ENCODE data around the gene CASQ1.

Gene CASQ1

DNA sequence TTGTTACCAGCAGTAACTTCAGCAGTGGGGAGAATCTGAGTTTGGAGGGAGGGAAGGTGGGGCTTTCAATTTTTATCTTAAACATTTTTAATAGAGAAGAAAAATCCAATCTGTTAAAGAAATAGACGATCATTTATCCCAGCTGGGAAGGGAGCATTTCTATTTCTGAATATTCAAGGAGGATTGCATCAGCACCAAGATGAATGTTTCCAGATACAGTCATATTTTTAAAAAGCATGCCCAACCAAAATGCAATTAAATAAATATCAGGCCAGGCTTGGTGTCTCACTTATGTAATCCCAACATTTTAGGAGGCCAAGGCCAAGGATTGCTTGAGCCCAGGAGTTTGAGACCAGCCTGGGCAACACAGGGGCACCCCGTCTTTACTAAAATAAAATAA, 40.7 kb upstream of the CASQ1 start:
- TF ChIP-seq, protein P1, sequence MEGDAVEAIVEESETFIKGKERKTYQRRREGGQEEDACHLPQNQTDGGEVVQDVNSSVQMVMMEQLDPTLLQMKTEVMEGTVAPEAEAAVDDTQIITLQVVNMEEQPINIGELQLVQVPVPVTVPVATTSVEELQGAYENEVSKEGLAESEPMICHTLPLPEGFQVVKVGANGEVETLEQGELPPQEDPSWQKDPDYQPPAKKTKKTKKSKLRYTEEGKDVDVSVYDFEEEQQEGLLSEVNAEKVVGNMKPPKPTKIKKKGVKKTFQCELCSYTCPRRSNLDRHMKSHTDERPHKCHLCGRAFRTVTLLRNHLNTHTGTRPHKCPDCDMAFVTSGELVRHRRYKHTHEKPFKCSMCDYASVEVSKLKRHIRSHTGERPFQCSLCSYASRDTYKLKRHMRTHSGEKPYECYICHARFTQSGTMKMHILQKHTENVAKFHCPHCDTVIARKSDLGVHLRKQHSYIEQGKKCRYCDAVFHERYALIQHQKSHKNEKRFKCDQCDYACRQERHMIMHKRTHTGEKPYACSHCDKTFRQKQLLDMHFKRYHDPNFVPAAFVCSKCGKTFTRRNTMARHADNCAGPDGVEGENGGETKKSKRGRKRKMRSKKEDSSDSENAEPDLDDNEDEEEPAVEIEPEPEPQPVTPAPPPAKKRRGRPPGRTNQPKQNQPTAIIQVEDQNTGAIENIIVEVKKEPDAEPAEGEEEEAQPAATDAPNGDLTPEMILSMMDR (IDR thresholded peaks at IDR 0.05; ENCODE audit: control extremely low read depth, extremely low read depth, low read depth, missing control alignments), result no peak
- no peak for DNase-seq (ENCODE audit: extremely low spot score)
- CTCF ChIA-PET, result interaction anchor here (1.5 to 1.7 kb wide), 3 partner anchors 11 to 44 kb away, joined by 3 to 5 read pairs (median 4); no protein-coding TSS in a partner anchor
- POLR2A ChIA-PET, result interaction anchor here (0.5 kb wide), 1 partner anchor 1036 kb away, joined by 7 read pairs; no protein-coding TSS in a partner anchor

DNA sequence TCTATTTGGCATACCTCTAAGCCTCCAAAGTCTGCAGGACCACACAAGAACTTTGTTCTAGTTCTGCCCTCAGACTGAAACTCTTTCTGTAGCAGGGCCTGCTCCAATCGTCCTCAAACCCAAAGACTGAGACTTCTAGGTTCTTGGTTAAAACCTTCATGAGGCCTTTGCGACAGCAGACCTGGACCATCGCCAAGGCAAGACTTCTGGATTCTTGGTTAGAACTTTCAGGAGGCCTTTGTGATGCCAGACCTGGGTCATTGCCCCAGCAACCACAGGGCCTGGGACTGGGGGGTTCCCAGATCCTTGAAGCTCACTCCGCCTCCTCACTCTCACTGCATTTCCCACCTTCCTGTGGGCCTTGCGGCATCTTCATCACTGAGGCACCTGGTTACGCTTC, 39.1 kb upstream of the CASQ1 start, which contains the start of gene ATP1A4:
Gene ATP1A4 (plus strand): TSS at position 301 of the 400 bp plus-strand sequence. CDS start 438 bp downstream, outside the sequence.
- ChIA-PET CTCF (interaction anchor here (1.6 kb wide), 1 partner anchor 48 kb away, joined by 5 read pairs; no protein-coding TSS in a partner anchor), POLR2A (no interaction called here)
- TF ChIP-seq, protein P1 (IDR thresholded peaks at IDR 0.05; ENCODE audit: control extremely low read depth, extremely low read depth, low read depth, missing control alignments), result no peak
- DNase-seq (ENCODE audit: extremely low spot score), result no peak

DNA sequence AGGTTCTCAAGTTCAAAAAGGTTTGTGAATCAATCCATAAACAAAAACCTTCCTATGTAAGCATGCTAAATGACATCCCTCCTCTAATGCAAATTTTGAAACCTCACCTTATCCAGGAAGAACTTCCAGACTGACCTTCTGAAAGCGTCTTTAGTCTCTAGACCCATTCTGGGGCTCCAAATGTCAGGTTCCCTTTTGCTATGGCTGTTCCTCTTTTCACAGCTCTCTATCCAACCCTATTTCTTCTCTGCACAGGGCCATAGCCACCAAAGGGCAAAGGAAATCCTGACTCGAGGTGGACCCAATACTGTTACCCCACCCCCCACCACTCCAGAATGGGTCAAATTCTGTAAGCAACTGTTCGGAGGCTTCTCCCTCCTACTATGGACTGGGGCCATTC, 35.6 kb upstream of the CASQ1 start:
- ChIA-PET CTCF (no interaction called here), POLR2A (no interaction called here)
- DNase-seq (ENCODE audit: extremely low spot score), result no peak
- TF ChIP-seq, protein P1 (IDR thresholded peaks at IDR 0.05; ENCODE audit: control extremely low read depth, extremely low read depth, low read depth, missing control alignments), result no peak

DNA sequence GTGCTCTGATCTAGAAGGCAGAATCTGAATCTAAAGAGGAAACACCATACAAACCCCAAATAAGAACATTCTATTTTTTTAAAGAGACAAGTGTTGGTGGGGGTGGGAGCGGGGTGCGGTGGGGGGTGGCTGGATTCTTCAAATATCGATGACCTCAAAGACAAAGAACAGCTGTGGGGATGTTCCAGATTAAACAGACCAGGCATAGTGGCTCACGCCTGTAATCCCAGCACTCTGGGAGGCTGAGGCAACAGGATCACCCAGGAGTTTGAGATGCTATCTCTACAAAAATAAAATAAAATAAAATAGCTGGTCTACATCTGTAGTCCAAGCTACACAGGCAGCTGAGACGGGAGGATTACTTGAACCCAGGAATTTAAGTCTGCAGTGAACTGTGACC, 34.0 kb upstream of the CASQ1 start:
- CTCF ChIA-PET, result interaction anchor here (0.8 to 1.5 kb wide), 6 partner anchors 13 to 220 kb away, joined by 3 to 5 read pairs (median 4); no protein-coding TSS in a partner anchor
- DNase-seq (ENCODE audit: extremely low spot score), result no peak
- POLR2A ChIA-PET, result no interaction called here
- TF ChIP-seq, protein P1 (IDR thresholded peaks at IDR 0.05; ENCODE audit: control extremely low read depth, extremely low read depth, low read depth, missing control alignments), result no peak

DNA sequence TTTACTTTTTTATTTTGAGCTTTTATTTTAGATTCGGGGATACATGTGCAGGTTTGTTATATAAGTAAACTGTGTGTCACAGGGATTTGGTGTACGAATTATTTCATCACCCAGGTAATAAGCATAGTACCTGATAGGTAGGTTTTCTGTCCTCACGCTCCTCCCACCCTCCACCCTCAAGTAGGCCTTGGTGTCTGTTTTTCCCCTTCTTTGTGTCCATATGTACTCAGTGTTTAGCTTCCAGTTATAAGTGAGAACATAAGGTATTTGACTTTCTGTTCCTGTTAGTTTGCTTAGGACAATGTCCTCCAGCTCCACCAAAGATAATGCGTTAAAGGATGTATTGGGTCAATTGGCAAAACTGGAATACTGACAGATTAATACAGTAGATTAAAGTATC, 33.2 kb upstream of the CASQ1 start:
- POLR2A ChIA-PET, result no interaction called here
- TF ChIP-seq, protein P1 (IDR thresholded peaks at IDR 0.05; ENCODE audit: control extremely low read depth, extremely low read depth, low read depth, missing control alignments), result no peak

DNA sequence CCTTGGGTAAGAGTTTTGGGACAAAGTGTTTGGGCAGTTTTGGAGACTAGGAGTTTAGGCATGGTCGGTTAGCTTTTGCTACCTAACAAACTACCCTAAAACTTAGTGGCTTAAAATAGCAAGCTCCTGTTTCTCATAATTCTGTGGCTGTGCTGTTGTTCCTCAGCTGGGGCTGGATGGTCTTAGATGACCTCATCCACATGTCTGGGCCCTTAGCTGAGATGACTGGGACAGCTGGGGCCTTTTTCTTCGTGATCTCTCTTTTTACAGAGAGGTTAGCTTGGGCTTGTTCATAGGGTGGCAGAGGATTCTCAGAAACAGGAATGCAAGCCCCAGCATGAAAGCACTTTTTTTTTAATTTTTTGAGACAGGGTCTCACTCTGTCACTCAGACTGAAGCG, 32.3 kb upstream of the CASQ1 start:
- no peak for DNase-seq (ENCODE audit: extremely low spot score)
- POLR2A ChIA-PET, result no interaction called here
- CTCF ChIA-PET, result interaction anchor here (1.4 to 2.4 kb wide), 4 partner anchors 49 to 219 kb away, joined by 3 to 7 read pairs (median 4); no protein-coding TSS in a partner anchor
- TF ChIP-seq, protein P1 (IDR thresholded peaks at IDR 0.05; ENCODE audit: control extremely low read depth, extremely low read depth, low read depth, missing control alignments), result no peak

More for the DNA sequence above, 33.2 kb upstream of the CASQ1 start:
- CTCF ChIA-PET, result interaction anchor here (1.0 to 1.5 kb wide), 6 partner anchors 10 to 95 kb away, joined by 3 to 5 read pairs (median 3); no protein-coding TSS in a partner anchor
- DNase-seq (ENCODE audit: extremely low spot score), result no peak
